Hematopoietic multipotent progenitor cell treated with erythropoietin and hydrocortisone succinate and interleukin-3 and kit ligand, for 4 days (in vitro differentiated cells): ENCODE results near the gene GABRG3.
"Not testable (repeated sequence)": the region's sequence is repeated elsewhere in the genome, so short reads cannot be mapped to it uniquely, and the experiment has no call there.

Experiments used
- DNase-seq: peaks from one replicate; pipeline ENCODE4 v3.0.0-alpha.2; 2015

GABRG3 gene

GRCh38 chr15:27191515-27191914, 220.5 kb downstream of the GABRG3 start:
- not testable (repeated sequence) for DNase-seq

GRCh38 chr15:27196691-27197090, 225.7 kb downstream of the GABRG3 start:
- no peak for DNase-seq

GRCh38 chr15:27201425-27201824, 230.4 kb downstream of the GABRG3 start:
- DNase-seq: no peak

GRCh38 chr15:27210176-27210575, 239.2 kb downstream of the GABRG3 start:
- no peak for DNase-seq

- DNase-seq: no peak
Measured at GRCh38 chr15:27214032-27214431, 243.1 kb downstream of the GABRG3 start.

- DNase-seq: no peak
Measured at GRCh38 chr15:27214961-27215360, 244.0 kb downstream of the GABRG3 start.

GRCh38 chr15:27218426-27218825, 247.4 kb downstream of the GABRG3 start:
- no peak for DNase-seq

- no peak for DNase-seq
Measured at GRCh38 chr15:27219636-27220035, 248.7 kb downstream of the GABRG3 start.

GRCh38 chr15:27220199-27220598, 249.2 kb downstream of the GABRG3 start:
- DNase-seq: no peak

GRCh38 chr15:27222479-27222878, 251.5 kb downstream of the GABRG3 start:
- DNase-seq: no peak

- DNase-seq: no peak
Measured at GRCh38 chr15:27223179-27223578, 252.2 kb downstream of the GABRG3 start.

GRCh38 chr15:27231811-27232210, 260.8 kb downstream of the GABRG3 start:
- no peak for DNase-seq

GRCh38 chr15:27232876-27233275, 261.9 kb downstream of the GABRG3 start:
- no peak for DNase-seq

GRCh38 chr15:27234593-27234992, 263.6 kb downstream of the GABRG3 start:
- DNase-seq: no peak

GRCh38 chr15:27235161-27235560, 264.2 kb downstream of the GABRG3 start:
- no peak for DNase-seq

GRCh38 chr15:27235681-27236080, 264.7 kb downstream of the GABRG3 start:
- DNase-seq: no peak

- no peak for DNase-seq
Measured at GRCh38 chr15:27237319-27237939, 266.4 kb downstream of the GABRG3 start.

- peak; percentile 10 for DNase-seq
Measured at GRCh38 chr15:27238209-27238608, 267.2 kb downstream of the GABRG3 start.

GRCh38 chr15:27238707-27239423, 267.9 kb downstream of the GABRG3 start:
- no peak for DNase-seq

- DNase-seq: no peak
Measured at GRCh38 chr15:27241943-27242342, 271.0 kb downstream of the GABRG3 start.

- DNase-seq: no peak
Measured at GRCh38 chr15:27244047-27244446, 273.1 kb downstream of the GABRG3 start.

GRCh38 chr15:27248251-27248650, 277.3 kb downstream of the GABRG3 start:
- DNase-seq: no peak

GRCh38 chr15:27249046-27249759, 278.2 kb downstream of the GABRG3 start:
- no peak for DNase-seq

- DNase-seq: no peak
Measured at GRCh38 chr15:27249760-27250109, 278.8 kb downstream of the GABRG3 start.
